HepG2 (cell line): ENCODE measurements around the gene CERS6.

ENCODE experiments used
- CEBPB ChIP-seq: IDR thresholded peaks from 2 replicates; pipeline ENCODE4 v1.6.1; 2011; ENCODE audit warnings: low read depth, low read length, improper control_type of control experiment, borderline replicate concordance
- CTCF ChIP-seq: sonication (generic); formaldehyde crosslinking; IDR thresholded peaks from 2 replicates; pipeline ENCODE4 v1.5.0; 2020; ENCODE audit warnings: mild to moderate bottlenecking, missing genetic modification reagents, moderate library complexity
- DNMT1 ChIP-seq: sonication (generic); formaldehyde crosslinking; IDR thresholded peaks from 2 replicates; pipeline ENCODE4 v1.5.1; 2020; ENCODE audit warnings: mild to moderate bottlenecking, missing genetic modification reagents
- POLR2A ChIP-seq, 2 experiments: IDR thresholded peaks; 2 replicates each; pipeline ENCODE4 v1.6.1; 2011; ENCODE audit warnings: low read depth in 2 of 2, low read length in 2 of 2, mild to moderate bottlenecking in 1 of 2, moderate library complexity in 1 of 2; ENCODE audit not compliant: insufficient read depth in 1 of 2
- ZBTB37 ChIP-seq: sonication (generic); formaldehyde crosslinking; IDR thresholded peaks from 2 replicates; pipeline ENCODE4 v1.4.0; 2020; ENCODE audit warnings: mild to moderate bottlenecking, missing genetic modification reagents
- ZNF589 ChIP-seq: sonication (generic); formaldehyde crosslinking; conservative IDR thresholded peaks from 2 replicates; pipeline ENCODE4 v1.8.0; 2022; ENCODE audit warnings: mild to moderate bottlenecking, moderate library complexity, missing genetic modification reagents
- ZNF597 ChIP-seq: sonication (generic); formaldehyde crosslinking; IDR thresholded peaks from 2 replicates; pipeline ENCODE4 v1.5.0; 2020; ENCODE audit warnings: missing genetic modification reagents

GRCh38 chr2:168510125-168510756 is 54.2 kb downstream of the CERS6 start:
- no peak for TF ChIP-seq CTCF (CRISPR knock-in tag)
- TF ChIP-seq CEBPB, result no peak
- no peak for TF ChIP-seq ZNF597 (CRISPR knock-in tag)
- no peak for TF ChIP-seq POLR2A (IDR thresholded peaks at IDR 0.05; ENCODE audit: insufficient read depth in 1 of 2, low read depth in 2 of 2, low read length in 2 of 2)
- no peak for TF ChIP-seq DNMT1 (CRISPR knock-in tag)
- TF ChIP-seq ZBTB37 (CRISPR knock-in tag), result no peak
- no peak for TF ChIP-seq ZNF589 (CRISPR knock-in tag)
